HEK293 (cell line): Measurements from ENCODE around the gene JAKMIP1.

ENCODE experiments used
- CTCF ChIP-seq: fragments of 450-650 bp; formaldehyde crosslinking; IDR thresholded peaks from 2 replicates; pipeline ENCODE4 v1.5.1; 2016; ENCODE audit warnings: missing biosample characterization, missing genetic modification characterization
- ZNF10 ChIP-seq: fragments of 450-650 bp; formaldehyde crosslinking; IDR thresholded peaks from 2 replicates; pipeline ENCODE4 v1.5.1; 2017; ENCODE audit warnings: missing biosample characterization, missing genetic modification characterization
- ZNF202 ChIP-seq: fragments of 450-650 bp; formaldehyde crosslinking; IDR thresholded peaks from 2 replicates; pipeline ENCODE4 v1.5.1; 2016; ENCODE audit warnings: missing biosample characterization, missing genetic modification characterization, borderline replicate concordance
- ZNF530 ChIP-seq: fragments of 450-650 bp; formaldehyde crosslinking; IDR thresholded peaks from 2 replicates; pipeline ENCODE4 v1.5.1; 2016; ENCODE audit warnings: low read depth, missing biosample characterization, missing genetic modification characterization
- TF ChIP-seq, protein P1 (sequence below): sonication (generic); formaldehyde crosslinking; IDR thresholded peaks from 2 replicates; pipeline ENCODE4 v1.8.1; 2022; ENCODE audit warnings: mild to moderate bottlenecking, moderate library complexity, missing genetic modification reagents

GRCh38 chr4:6093671-6094070 is 106.7 kb downstream of the JAKMIP1 start:
- TF ChIP-seq CTCF (tag by site-specific recombination), result no peak
- no peak for TF ChIP-seq ZNF530 (tag by site-specific recombination)
- TF ChIP-seq, protein P1, sequence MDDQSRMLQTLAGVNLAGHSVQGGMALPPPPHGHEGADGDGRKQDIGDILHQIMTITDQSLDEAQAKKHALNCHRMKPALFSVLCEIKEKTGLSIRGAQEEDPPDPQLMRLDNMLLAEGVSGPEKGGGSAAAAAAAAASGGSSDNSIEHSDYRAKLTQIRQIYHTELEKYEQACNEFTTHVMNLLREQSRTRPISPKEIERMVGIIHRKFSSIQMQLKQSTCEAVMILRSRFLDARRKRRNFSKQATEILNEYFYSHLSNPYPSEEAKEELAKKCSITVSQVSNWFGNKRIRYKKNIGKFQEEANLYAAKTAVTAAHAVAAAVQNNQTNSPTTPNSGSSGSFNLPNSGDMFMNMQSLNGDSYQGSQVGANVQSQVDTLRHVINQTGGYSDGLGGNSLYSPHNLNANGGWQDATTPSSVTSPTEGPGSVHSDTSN (CRISPR knock-in tag), result no peak
- no peak for TF ChIP-seq ZNF10 (tag by site-specific recombination)
- no peak for TF ChIP-seq ZNF202 (tag by site-specific recombination)
